Neural cell (in vitro differentiated cells): ENCODE results near the gene CFAP61. TPM values are rescaled to one million over a fixed set of nuclear protein-coding genes. Genes with fewer than 3 reads are reported as not detected.

Source experiments
- H2AFZ ChIP-seq: fragments of 200-600, 300-800 bp; sonication (generic), shearing (Covaris generic); 2 replicates; pipeline ENCODE4 v1.6.0; 2014; ENCODE audit warnings: low read depth, mild to moderate bottlenecking, antibody characterized with exemption, low read length, moderate library complexity
- H3F3A ChIP-seq: fragments of 200-600 bp; shearing (Covaris generic); 2 replicates; pipeline ENCODE4 v1.6.1; 2016; ENCODE audit warnings: mild to moderate bottlenecking, moderate library complexity, mixed read lengths, antibody characterized with exemption, low read length; ENCODE audit not compliant: insufficient read depth, poor library complexity, severe bottlenecking
- H3K27ac ChIP-seq: fragments of 200-600, 300-800 bp; sonication (generic), shearing (Covaris generic); 2 replicates; pipeline ENCODE4 v1.5.1; 2014; ENCODE audit warnings: mild to moderate bottlenecking, low read length, moderate library complexity
- H3K27me3 ChIP-seq: fragments of 300-800, 200-600 bp; sonication (generic), shearing (Covaris generic); 2 replicates; pipeline ENCODE4 v1.6.0; 2014; ENCODE audit warnings: mild to moderate bottlenecking, low read depth, low read length, moderate library complexity; ENCODE audit not compliant: insufficient read depth
- H3K36me3 ChIP-seq: fragments of 300-800, 200-600 bp; sonication (generic), shearing (Covaris generic); 2 replicates; pipeline ENCODE4 v1.5.1; 2014; ENCODE audit warnings: mild to moderate bottlenecking, antibody characterized with exemption, low read length, moderate library complexity; ENCODE audit not compliant: insufficient read depth
- H3K4me2 ChIP-seq: fragments of 300-800, 200-600 bp; sonication (generic), shearing (Covaris generic); 2 replicates; pipeline ENCODE4 v1.6.0; 2014; ENCODE audit warnings: mild to moderate bottlenecking, low read length
- H3K4me3 ChIP-seq: fragments of 300-800, 200-600 bp; sonication (generic), shearing (Covaris generic); 2 replicates; pipeline ENCODE4 v1.5.1; 2014; ENCODE audit warnings: mild to moderate bottlenecking, low read length, moderate library complexity
- H3K79me2 ChIP-seq: fragments of 200-600 bp; shearing (Covaris generic); replicated peaks from 2 replicates; pipeline ENCODE4 v1.6.0; 2014; ENCODE audit warnings: mild to moderate bottlenecking, low read length, moderate library complexity; ENCODE audit not compliant: insufficient read depth
- H3K9ac ChIP-seq: fragments of 300-800, 200-600 bp; sonication (generic), shearing (Covaris generic); 2 replicates; pipeline ENCODE4 v1.6.1; 2016; ENCODE audit warnings: mild to moderate bottlenecking, low read length, mixed read lengths
- H3K9me2 ChIP-seq: fragments of 200-600 bp; shearing (Covaris generic); 2 replicates; pipeline ENCODE4 v1.6.1; 2016; ENCODE audit warnings: mild to moderate bottlenecking, low read length, mixed read lengths; ENCODE audit not compliant: insufficient read depth
- H3K9me3 ChIP-seq: fragments of 200-600, 300-800 bp; sonication (generic), shearing (Covaris generic); 2 replicates; pipeline ENCODE4 v1.6.1; 2016; ENCODE audit warnings: mild to moderate bottlenecking, mixed run types, low read length, moderate library complexity, mixed read lengths
- H4K20me1 ChIP-seq: fragments of 200-600 bp; shearing (Covaris generic); 2 replicates; pipeline ENCODE4 v1.6.1; 2016; ENCODE audit warnings: mild to moderate bottlenecking, mixed run types; ENCODE audit not compliant: insufficient read depth
- CTCF ChIP-seq: fragments of 450-650 bp; IDR thresholded peaks from 2 replicates; pipeline ENCODE4 v1.5.1; 2014; ENCODE audit warnings: antibody characterized with exemption, mild to moderate bottlenecking, moderate library complexity; ENCODE audit not compliant: poor library complexity, severe bottlenecking
- EP300 ChIP-seq: fragments of 450-650 bp; conservative IDR thresholded peaks from 2 replicates; pipeline ENCODE4 v1.6.1; 2014; ENCODE audit warnings: antibody characterized with exemption, mild to moderate bottlenecking, moderate library complexity; ENCODE audit not compliant: poor library complexity, severe bottlenecking
- EZH2 ChIP-seq: fragments of 200-600, 300-800 bp; shearing (Covaris generic), sonication (generic); IDR thresholded peaks from 2 replicates; pipeline ENCODE4 v1.6.1; 2014; ENCODE audit warnings: antibody characterized with exemption, low read length, borderline replicate concordance, mild to moderate bottlenecking; ENCODE audit not compliant: insufficient read depth, poor library complexity, severe bottlenecking
- MXI1 ChIP-seq: fragments of 450-650 bp; conservative IDR thresholded peaks from 2 replicates; pipeline ENCODE4 v1.6.1; 2014; ENCODE audit warnings: antibody characterized with exemption, mild to moderate bottlenecking; ENCODE audit not compliant: poor library complexity, severe bottlenecking
- POLR2AphosphoS5 ChIP-seq: IDR thresholded peaks from 2 replicates; pipeline ENCODE4 v1.6.1; 2012
- RAD21 ChIP-seq: fragments of 450-650 bp; conservative IDR thresholded peaks from 2 replicates; pipeline ENCODE4 v1.6.1; 2014; ENCODE audit warnings: antibody characterized with exemption, mild to moderate bottlenecking, moderate library complexity
- SMC3 ChIP-seq: fragments of 450-650 bp; conservative IDR thresholded peaks from 2 replicates; pipeline ENCODE4 v1.6.1; 2014; ENCODE audit warnings: antibody characterized with exemption, mild to moderate bottlenecking, moderate library complexity; ENCODE audit not compliant: poor library complexity
- TAF1 ChIP-seq: IDR thresholded peaks from 2 replicates; pipeline ENCODE4 v1.6.1; 2012; ENCODE audit warnings: low read depth
- polyA plus RNA-seq: library from polyadenylated mRNA; depleted of rRNA; stranded (reverse); fragments of >200 nt; gene quantifications from 2 replicates; pipeline ENCODE4 v1.2.3, GENCODE V29; 2014
- TF ChIP-seq, protein P1 (sequence below): IDR thresholded peaks from 2 replicates; pipeline ENCODE4 v1.6.1; 2012; ENCODE audit warnings: borderline replicate concordance

The CFAP61 gene
- polyA plus RNA-seq, 1 donor from 2014 or later, result 0.42 TPM

DNA sequence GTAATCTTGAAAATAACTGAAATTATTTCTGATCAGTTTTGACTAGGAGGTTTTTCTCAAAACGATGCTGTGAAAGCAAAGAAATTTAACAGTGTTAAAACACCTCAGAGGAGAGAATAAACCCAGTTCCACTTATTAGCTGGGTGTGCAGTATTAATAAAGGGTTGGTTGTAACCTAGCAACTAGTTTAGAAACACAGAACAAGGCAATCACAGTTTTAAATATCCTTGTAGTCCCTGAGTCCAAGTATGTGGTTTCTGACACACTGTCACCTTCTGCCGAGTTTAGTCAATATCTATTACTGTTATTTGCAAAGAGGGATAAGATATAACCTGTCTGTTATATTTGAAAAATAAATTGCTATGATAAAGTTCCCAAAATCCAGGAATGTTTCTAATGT is 245.4 kb downstream of the CFAP61 start:
- Histone ChIP-seq H3F3A (no peaks in the 10 kb centered on the region), H4K20me1 (no peaks in the 10 kb centered on the region), H3K36me3 (no peaks in the 10 kb centered on the region), H3K79me2 (no peaks in the 10 kb centered on the region), H3K9ac (no peak overlapping the region), H3K4me2 (no peak overlapping the region), H3K27me3 (no peaks in the 10 kb centered on the region), H3K9me2 (no peaks in the 10 kb centered on the region), H2AFZ (no peak overlapping the region), H3K27ac (no peak overlapping the region), H3K9me3 (no peaks in the 10 kb centered on the region), H3K4me3 (no peak overlapping the region)
- TF ChIP-seq RAD21 (no peak), SMC3 (no peak), MXI1 (no peak), CTCF (no peak), POLR2AphosphoS5 (no peak), TAF1 (no peak)
- TF ChIP-seq, protein P1, sequence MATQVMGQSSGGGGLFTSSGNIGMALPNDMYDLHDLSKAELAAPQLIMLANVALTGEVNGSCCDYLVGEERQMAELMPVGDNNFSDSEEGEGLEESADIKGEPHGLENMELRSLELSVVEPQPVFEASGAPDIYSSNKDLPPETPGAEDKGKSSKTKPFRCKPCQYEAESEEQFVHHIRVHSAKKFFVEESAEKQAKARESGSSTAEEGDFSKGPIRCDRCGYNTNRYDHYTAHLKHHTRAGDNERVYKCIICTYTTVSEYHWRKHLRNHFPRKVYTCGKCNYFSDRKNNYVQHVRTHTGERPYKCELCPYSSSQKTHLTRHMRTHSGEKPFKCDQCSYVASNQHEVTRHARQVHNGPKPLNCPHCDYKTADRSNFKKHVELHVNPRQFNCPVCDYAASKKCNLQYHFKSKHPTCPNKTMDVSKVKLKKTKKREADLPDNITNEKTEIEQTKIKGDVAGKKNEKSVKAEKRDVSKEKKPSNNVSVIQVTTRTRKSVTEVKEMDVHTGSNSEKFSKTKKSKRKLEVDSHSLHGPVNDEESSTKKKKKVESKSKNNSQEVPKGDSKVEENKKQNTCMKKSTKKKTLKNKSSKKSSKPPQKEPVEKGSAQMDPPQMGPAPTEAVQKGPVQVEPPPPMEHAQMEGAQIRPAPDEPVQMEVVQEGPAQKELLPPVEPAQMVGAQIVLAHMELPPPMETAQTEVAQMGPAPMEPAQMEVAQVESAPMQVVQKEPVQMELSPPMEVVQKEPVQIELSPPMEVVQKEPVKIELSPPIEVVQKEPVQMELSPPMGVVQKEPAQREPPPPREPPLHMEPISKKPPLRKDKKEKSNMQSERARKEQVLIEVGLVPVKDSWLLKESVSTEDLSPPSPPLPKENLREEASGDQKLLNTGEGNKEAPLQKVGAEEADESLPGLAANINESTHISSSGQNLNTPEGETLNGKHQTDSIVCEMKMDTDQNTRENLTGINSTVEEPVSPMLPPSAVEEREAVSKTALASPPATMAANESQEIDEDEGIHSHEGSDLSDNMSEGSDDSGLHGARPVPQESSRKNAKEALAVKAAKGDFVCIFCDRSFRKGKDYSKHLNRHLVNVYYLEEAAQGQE, result no peak

DNA sequence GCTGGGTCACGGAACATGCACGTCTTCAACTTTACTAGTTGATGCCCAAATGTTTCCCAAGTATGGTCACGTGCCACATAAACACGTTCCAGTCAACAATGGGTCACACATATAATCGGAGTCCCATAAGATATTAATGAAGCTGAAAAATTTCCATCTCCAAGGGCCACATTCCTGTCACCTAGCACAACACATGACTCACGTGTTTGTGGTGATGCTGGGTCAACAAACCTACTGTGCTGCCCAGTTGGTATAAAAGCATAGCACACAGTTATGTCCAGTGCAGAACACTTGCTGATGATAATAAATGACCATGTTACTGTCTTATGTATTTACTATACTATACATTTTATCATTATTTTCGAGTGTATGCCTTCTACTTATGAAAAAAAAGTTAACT is 247.6 kb downstream of the CFAP61 start:
- Histone ChIP-seq H3F3A (no peaks in the 10 kb centered on the region), H3K4me3 (no peak overlapping the region), H3K4me2 (no peak overlapping the region), H2AFZ (no peak overlapping the region), H3K9me3 (no peaks in the 10 kb centered on the region), H4K20me1 (no peaks in the 10 kb centered on the region), H3K79me2 (no peaks in the 10 kb centered on the region), H3K27ac (no peak overlapping the region), H3K9ac (no peak overlapping the region), H3K9me2 (no peaks in the 10 kb centered on the region), H3K27me3 (no peaks in the 10 kb centered on the region), H3K36me3 (no peaks in the 10 kb centered on the region)
- TF ChIP-seq POLR2AphosphoS5 (no peak), CTCF (no peak), MXI1 (no peak), EZH2 (no peak), TAF1 (no peak), SMC3 (no peak), RAD21 (no peak), EP300 (no peak)
- TF ChIP-seq, protein P1, result no peak
